Measurements from ENCODE around the gene ECE1.

The ECE1 gene

GRCh38 chr1:21330544-21330943 lies 40.3 kb upstream of the ECE1 start:
- Histone ChIP-seq H3K4me3 (no peak overlapping the region), H3K27ac (peak overlapping the region; percentile 4 to 71)
- TF ChIP-seq CTCF (IDR thresholded peaks at IDR 0.05) = no peak
- no peak for DNase-seq (ENCODE audit: low spot score)

- TF ChIP-seq CTCF (IDR thresholded peaks at IDR 0.05) = no peak
- peak overlapping the region; percentile 28 to 39 for H3K27ac ChIP-seq
- no peak overlapping the region for H3K4me3 ChIP-seq
- DNase-seq (ENCODE audit: low spot score) = no peak
These were observed 39.1 kb upstream of the ECE1 start for GRCh38 chr1:21329209-21329844.

- Histone ChIP-seq H3K4me3 (peak overlapping the region; percentile 27), H3K27ac (peak overlapping the region; percentile 98)
- TF ChIP-seq CTCF (IDR thresholded peaks at IDR 0.05) = no peak
- no peak for DNase-seq (ENCODE audit: low spot score)
These were observed 37.5 kb upstream of the ECE1 start for GRCh38 chr1:21327566-21328323.

GRCh38 chr1:21326861-21327344 lies 36.6 kb upstream of the ECE1 start:
- no peak for TF ChIP-seq CTCF (IDR thresholded peaks at IDR 0.05)
- DNase-seq (ENCODE audit: low spot score) = peak; percentile 83
- H3K4me3 ChIP-seq = peak overlapping the region; percentile 27
- H3K27ac ChIP-seq = peak overlapping the region; percentile 98

- TF ChIP-seq CTCF (IDR thresholded peaks at IDR 0.05) = no peak
- Histone ChIP-seq H3K27ac (peak overlapping the region; percentile 98), H3K4me3 (peak overlapping the region; percentile 54)
- no peak for DNase-seq (ENCODE audit: low spot score)
These were observed 35.6 kb upstream of the ECE1 start for GRCh38 chr1:21325731-21326387.

GRCh38 chr1:21325231-21325718 lies 35.0 kb upstream of the ECE1 start:
- no peak for TF ChIP-seq CTCF (IDR thresholded peaks at IDR 0.05)
- Histone ChIP-seq H3K4me3 (peak overlapping the region; percentile 54), H3K27ac (peak overlapping the region; percentile 98)
- no peak for DNase-seq (ENCODE audit: low spot score)
